Endodermal cell (in vitro differentiated cells): ENCODE results near the gene BTNL3. TPM values are rescaled to one million over a fixed set of nuclear protein-coding genes. Genes with fewer than 3 reads are reported as not detected.

Experiments
- DNase-seq: peaks from one replicate; pipeline ENCODE4 v3.0.0-alpha.2; 2017
- H3K27ac ChIP-seq: 2 replicates; pipeline ENCODE4 v1.5.1; 2013; ENCODE audit warnings: mild to moderate bottlenecking, low read depth, low read length, moderate library complexity
- H3K27me3 ChIP-seq: 2 replicates; pipeline ENCODE4 v1.6.1; 2013; ENCODE audit warnings: mild to moderate bottlenecking, low read length, moderate library complexity; ENCODE audit not compliant: insufficient read depth, control insufficient read depth, poor library complexity, severe bottlenecking
- H3K36me3 ChIP-seq: 2 replicates; pipeline ENCODE4 v1.7.0; 2013; ENCODE audit warnings: mild to moderate bottlenecking, low read length, moderate library complexity; ENCODE audit not compliant: control insufficient read depth, insufficient read depth
- H3K4me1 ChIP-seq: one replicate; pipeline ENCODE4 v1.7.0; 2013; ENCODE audit warnings: low read length; ENCODE audit not compliant: control insufficient read depth, insufficient read depth
- H3K4me3 ChIP-seq: 2 replicates; pipeline ENCODE4 v1.5.1; 2013; ENCODE audit warnings: mild to moderate bottlenecking, low read length, moderate library complexity
- H3K9ac ChIP-seq: 2 replicates; pipeline ENCODE4 v1.6.1; 2013; ENCODE audit warnings: mild to moderate bottlenecking, low read length, moderate library complexity; ENCODE audit not compliant: poor library complexity, severe bottlenecking; ENCODE audit errors: extremely low read depth
- H3K9me3 ChIP-seq: 2 replicates; pipeline ENCODE4 v1.6.1; 2013; ENCODE audit warnings: mild to moderate bottlenecking, low read length, moderate library complexity; ENCODE audit not compliant: control insufficient read depth
- H3K27ac Mint-ChIP-seq: 2 replicates; pipeline ENCODE4 v1.8.0; 2020; ENCODE audit warnings: mixed read lengths
- H3K27me3 Mint-ChIP-seq: 2 replicates; pipeline ENCODE4 v1.8.0; 2021; ENCODE audit warnings: mild to moderate bottlenecking, mixed read lengths; ENCODE audit not compliant: insufficient read depth
- H3K36me3 Mint-ChIP-seq: 2 replicates; pipeline ENCODE4 v1.8.0; 2020; ENCODE audit warnings: low read depth, mixed read lengths
- H3K4me1 Mint-ChIP-seq: 2 replicates; pipeline ENCODE4 v1.8.0; 2020; ENCODE audit warnings: mixed read lengths
- H3K4me3 Mint-ChIP-seq: 2 replicates; pipeline ENCODE4 v1.8.0; 2020; ENCODE audit warnings: mild to moderate bottlenecking, moderate library complexity, mixed read lengths
- H3K9me3 Mint-ChIP-seq: 2 replicates; pipeline ENCODE4 v1.8.0; 2020; ENCODE audit warnings: mild to moderate bottlenecking, mixed read lengths
- WGBS, 2 experiments: methylation state at CpG; one replicate each; pipeline versions ENCODE4 v1.1.5 to v1.1.7; 2013; ENCODE audit warnings: missing lambda C conversion rate in 2 of 2, mixed read lengths in 1 of 2; ENCODE audit not compliant: insufficient coverage in 1 of 2, insufficient read length in 1 of 2; 5-methylcytosine and 5-hydroxymethylcytosine counted together
- total RNA-seq, 2 donors: library from RNA; stranded (reverse); fragmentation: NEBNext Ultra II Directional in 1 of 2; extraction: Animal tissue kit (Norgen Biotek cat#: 25700) in 1 of 2; gene quantifications; 2 replicates in 1 of 2; 3 replicates in 1 of 2; pipeline ENCODE4 v1.2.1, GENCODE V29; 2021
- TF ChIP-seq, protein P1 (sequence below): fragments of 200-600 bp; sonication (generic); conservative IDR thresholded peaks from 2 replicates; pipeline ENCODE4 v1.5.0; 2021; ENCODE audit warnings: antibody characterized with exemption, mild to moderate bottlenecking

The BTNL3 gene
- total RNA-seq, 2 donors from 2014 or later, result not detected

DNA sequence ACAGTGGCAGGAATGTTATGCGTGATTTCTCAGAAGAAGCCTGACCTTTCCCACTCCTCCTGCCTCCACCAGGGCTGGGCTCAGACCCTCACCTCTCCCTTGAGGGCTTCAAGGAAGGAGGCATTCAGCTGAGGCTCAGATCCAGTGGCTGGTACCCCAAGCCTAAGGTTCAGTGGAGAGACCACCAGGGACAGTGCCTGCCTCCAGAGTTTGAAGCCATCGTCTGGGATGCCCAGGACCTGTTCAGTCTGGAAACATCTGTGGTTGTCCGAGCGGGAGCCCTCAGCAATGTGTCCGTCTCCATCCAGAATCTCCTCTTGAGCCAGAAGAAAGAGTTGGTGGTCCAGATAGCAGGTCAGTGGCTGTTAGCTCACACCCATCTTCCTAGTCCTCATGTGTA, 61.4 kb downstream of the BTNL3 start:
- Mint-ChIP-seq H3K27me3 (peaks cover 58% of the 10 kb centered on the region), H3K36me3 (no peaks in the 10 kb centered on the region), H3K9me3 (no peaks in the 10 kb centered on the region), H3K4me3 (no peak overlapping the region), H3K27ac (no peak overlapping the region), H3K4me1 (peaks cover 8% of the 10 kb centered on the region)
- Histone ChIP-seq H3K27ac (no peak overlapping the region), H3K4me1 (no peaks in the 10 kb centered on the region), H3K9ac (no peak overlapping the region), H3K36me3 (no peaks in the 10 kb centered on the region), H3K9me3 (peaks cover 25% of the 10 kb centered on the region), H3K4me3 (no peak overlapping the region), H3K27me3 (peaks cover 45% of the 10 kb centered on the region)
- WGBS, 2 experiments, result 83 to 85% methylated on average over 5 of the region's 5 CpGs
- peak; percentile 31 for DNase-seq
- TF ChIP-seq, protein P1, sequence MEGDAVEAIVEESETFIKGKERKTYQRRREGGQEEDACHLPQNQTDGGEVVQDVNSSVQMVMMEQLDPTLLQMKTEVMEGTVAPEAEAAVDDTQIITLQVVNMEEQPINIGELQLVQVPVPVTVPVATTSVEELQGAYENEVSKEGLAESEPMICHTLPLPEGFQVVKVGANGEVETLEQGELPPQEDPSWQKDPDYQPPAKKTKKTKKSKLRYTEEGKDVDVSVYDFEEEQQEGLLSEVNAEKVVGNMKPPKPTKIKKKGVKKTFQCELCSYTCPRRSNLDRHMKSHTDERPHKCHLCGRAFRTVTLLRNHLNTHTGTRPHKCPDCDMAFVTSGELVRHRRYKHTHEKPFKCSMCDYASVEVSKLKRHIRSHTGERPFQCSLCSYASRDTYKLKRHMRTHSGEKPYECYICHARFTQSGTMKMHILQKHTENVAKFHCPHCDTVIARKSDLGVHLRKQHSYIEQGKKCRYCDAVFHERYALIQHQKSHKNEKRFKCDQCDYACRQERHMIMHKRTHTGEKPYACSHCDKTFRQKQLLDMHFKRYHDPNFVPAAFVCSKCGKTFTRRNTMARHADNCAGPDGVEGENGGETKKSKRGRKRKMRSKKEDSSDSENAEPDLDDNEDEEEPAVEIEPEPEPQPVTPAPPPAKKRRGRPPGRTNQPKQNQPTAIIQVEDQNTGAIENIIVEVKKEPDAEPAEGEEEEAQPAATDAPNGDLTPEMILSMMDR, result no peak

DNA sequence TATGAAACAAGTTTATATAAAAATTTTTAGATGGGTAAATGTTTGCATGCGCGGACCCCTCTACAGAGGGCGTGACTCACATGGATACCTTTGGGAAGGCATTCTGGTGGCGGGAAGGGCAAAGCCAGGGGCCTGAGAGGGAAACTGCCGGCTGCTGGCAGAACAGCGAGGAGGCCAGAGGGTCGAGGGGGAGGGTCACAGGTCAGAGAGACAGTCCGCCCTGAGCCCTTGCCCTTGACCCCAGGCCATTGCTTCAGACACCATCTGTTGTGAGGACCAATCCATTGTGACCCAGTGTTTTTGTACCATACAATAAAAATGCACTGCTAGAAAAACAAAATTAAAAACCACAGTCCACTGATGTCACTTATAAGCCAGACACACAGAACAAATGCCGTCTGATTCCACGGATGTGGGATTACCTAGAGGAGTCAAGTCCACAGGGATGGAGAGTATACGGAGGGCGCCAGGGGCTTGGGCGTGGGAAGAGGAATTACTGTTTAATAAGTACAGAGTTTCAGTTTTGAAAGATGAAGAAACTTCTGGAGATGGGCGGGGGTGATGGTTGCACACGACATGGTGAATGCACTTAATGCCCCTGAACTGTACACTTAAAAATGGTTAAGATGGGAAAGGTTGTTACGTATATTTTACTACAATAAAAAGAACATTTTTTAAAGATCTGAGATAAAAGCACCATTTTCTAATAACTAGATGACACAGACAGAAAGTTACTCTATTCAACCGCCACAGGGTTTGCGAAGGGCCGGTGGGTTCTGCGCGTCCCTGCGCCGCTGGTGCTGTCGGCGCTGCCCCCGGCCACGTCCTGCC, 63.4 kb downstream of the BTNL3 start:
- Mint-ChIP-seq H3K4me1 (peaks cover 8% of the 10 kb centered on the region), H3K27me3 (peaks cover 78% of the 10 kb centered on the region), H3K27ac (no peak overlapping the region), H3K4me3 (peak overlapping the region; percentile 59), H3K9me3 (no peaks in the 10 kb centered on the region), H3K36me3 (no peaks in the 10 kb centered on the region)
- Histone ChIP-seq H3K9me3 (peaks cover 19% of the 10 kb centered on the region), H3K4me1 (no peaks in the 10 kb centered on the region), H3K36me3 (no peaks in the 10 kb centered on the region), H3K27me3 (peaks cover 57% of the 10 kb centered on the region), H3K27ac (no peak overlapping the region), H3K9ac (no peak overlapping the region), H3K4me3 (no peak overlapping the region)
- TF ChIP-seq, protein P1, result no peak
- DNase-seq, result peak; percentile 42
- whole genome bisulfite sequencing, 2 experiments, result 75 to 79% methylated on average over 11 to 26 of the region's 27 CpGs

DNA sequence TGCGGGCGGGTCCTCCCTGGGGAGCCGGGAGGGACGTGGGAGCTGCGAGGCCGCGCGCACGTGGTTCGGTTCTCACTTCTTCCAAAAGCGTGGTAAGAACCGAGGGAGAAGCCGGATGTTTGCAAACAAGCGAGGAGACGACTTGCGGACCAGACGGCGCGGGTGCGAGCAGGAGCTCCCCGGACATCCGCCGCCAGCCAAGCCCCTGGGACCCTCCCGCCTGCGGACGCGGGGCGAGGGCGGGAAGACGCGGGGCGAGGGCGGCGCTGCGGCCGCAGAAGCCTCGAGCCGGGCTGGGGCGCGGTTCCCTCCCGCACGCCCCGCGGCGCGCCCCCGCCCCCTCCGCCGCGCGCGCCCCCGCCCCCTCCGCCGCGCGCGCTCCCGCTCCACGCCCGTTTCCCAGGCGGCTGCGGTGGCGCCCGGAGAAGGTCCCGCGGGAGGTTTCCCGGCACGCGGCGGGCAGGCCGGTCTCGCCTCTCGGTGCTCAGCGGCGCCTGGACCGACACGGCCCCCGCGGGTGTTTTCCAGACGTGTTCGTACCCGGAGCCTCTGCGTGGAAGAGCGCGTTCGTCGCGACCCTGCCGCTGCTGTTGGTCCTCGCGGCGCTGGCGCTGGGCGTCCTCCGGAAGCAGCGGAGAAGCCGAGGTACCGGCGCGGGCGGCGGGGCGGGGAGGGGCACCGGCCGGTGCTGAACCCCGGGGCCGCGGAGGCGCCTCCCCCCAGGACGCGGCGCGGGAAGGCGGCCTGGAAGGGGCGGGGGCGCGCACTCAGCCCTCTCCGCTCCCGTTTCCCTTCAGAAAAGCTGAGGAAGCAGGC, 64.2 kb downstream of the BTNL3 start:
- peaks cover 8% of the 10 kb centered on the region for H3K4me1 Mint-ChIP-seq
- no peaks in the 10 kb centered on the region for H3K36me3 ChIP-seq
- H3K9me3 ChIP-seq, result peaks cover 13% of the 10 kb centered on the region
- no peak overlapping the region for H3K27ac ChIP-seq
- peaks cover 65% of the 10 kb centered on the region for H3K27me3 ChIP-seq
- H3K36me3 Mint-ChIP-seq, result no peaks in the 10 kb centered on the region
- H3K4me3 Mint-ChIP-seq, result peak overlapping the region; percentile 59
- H3K4me1 ChIP-seq, result no peaks in the 10 kb centered on the region
- no peak overlapping the region for H3K9ac ChIP-seq
- H3K27me3 Mint-ChIP-seq, result peaks cover 86% of the 10 kb centered on the region
- no peaks in the 10 kb centered on the region for H3K9me3 Mint-ChIP-seq
- 15 to 50% methylated on average over 33 to 120 of the region's 120 CpGs for WGBS, 2 experiments
- TF ChIP-seq, protein P1, result no peak
- H3K4me3 ChIP-seq, result no peak overlapping the region
- peak; percentile 75 for DNase-seq
- H3K27ac Mint-ChIP-seq, result no peak overlapping the region
